PFSK-1 (cell line): Measurements from ENCODE around the gene PROP1.

ENCODE experiments used
- POLR2AphosphoS5 ChIP-seq: IDR thresholded peaks from 2 replicates; pipeline ENCODE4 v1.6.1; 2012; ENCODE audit warnings: low read depth, mild to moderate bottlenecking, control low read depth, low read length, moderate library complexity
- REST ChIP-seq, 2 experiments: IDR thresholded peaks; 2 replicates each; pipeline versions ENCODE4 v1.6.1 to v1.8.0; 2011 to 2012; ENCODE audit warnings: low read depth in 2 of 2, low read length in 2 of 2, control low read depth in 1 of 2, inconsistent platforms in 1 of 2, mild to moderate bottlenecking in 1 of 2, moderate library complexity in 1 of 2; ENCODE audit not compliant: insufficient read depth in 1 of 2
- SIN3A ChIP-seq: IDR thresholded peaks from 2 replicates; pipeline ENCODE4 v1.6.1; 2012; ENCODE audit warnings: mild to moderate bottlenecking, low read length, moderate library complexity, borderline replicate concordance; ENCODE audit not compliant: insufficient read depth
- TAF1 ChIP-seq: IDR thresholded peaks from 2 replicates; pipeline ENCODE4 v1.6.1; 2012; ENCODE audit warnings: low read length, control low read depth, borderline replicate concordance; ENCODE audit not compliant: insufficient read depth

GRCh38 chr5:177957241-177957640 lies 38.8 kb downstream of the PROP1 start:
- TF ChIP-seq POLR2AphosphoS5 (no peak), SIN3A (no peak), REST (IDR thresholded peaks at IDR 0.05; ENCODE audit: insufficient read depth in 1 of 2, low read depth in 2 of 2, low read length in 2 of 2) (no peak), TAF1 (no peak)
